ENCODE data around the gene SLC4A4. TPM values are rescaled to one million over a fixed set of nuclear protein-coding genes. Genes with fewer than 3 reads are reported as not detected.

The SLC4A4 gene
- total and polyA plus RNA-seq, 12 donors: 1.3 to 34.5 (median 25.1) TPM

DNA sequence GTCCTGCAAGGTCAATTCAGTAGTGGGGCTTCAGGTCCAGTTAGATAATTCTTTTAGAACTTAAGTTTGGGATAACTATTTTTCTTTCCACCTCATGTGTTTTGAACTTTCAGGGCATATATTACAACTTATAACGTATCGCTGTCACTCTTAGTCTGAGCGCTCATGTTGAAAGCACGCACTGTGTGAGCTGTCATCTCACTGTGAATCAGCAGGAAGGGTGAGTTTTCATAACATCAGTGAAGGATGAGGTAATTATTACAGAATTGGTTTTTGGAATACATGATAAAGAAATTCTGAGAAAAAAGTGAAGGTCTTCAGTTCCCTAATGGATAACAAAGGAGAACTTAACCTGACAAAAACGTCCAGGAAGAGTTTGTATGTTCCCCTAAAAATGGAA, 45.1 kb upstream of the SLC4A4 start:
- Histone ChIP-seq H3K4me3 (no peak overlapping the region), H3K4me1 (peaks cover 0 to 28% (median 7%) of the 10 kb centered on the region in 9 donors), H3K27ac (no peak overlapping the region), H3K27me3 (no peaks in the 10 kb centered on the region), H3K9me3 (no peaks in the 10 kb centered on the region), H3K36me3 (no peaks in the 10 kb centered on the region)
- intact Hi-C loops (cut with DNase I): no loop called here
- DNase-seq (no peak), ATAC-seq (no peak)
- 69 to 83% methylated on average over 5 of the region's 5 CpGs for whole genome bisulfite sequencing, 2 donors
- no peak for TF ChIP-seq CTCF (IDR thresholded peaks at IDR 0.05)

DNA sequence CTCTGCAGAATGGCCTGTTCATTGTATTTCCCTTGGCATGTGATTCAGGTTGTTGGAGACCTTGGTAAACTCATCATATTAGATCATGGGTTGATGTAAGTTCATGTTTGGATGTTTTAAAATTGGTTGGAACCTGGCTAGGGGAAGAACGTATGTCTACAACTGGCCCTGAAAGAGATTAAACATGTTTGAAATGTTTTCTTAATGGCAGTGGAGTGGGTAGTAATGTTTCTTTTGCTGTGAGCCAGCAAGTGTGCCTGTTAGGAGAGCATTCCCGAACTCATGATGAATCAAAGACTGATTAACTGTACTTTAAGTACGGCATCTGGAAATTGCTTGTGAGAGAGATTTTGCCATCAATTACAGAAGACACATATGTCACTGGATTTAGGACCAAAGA, 44.5 kb upstream of the SLC4A4 start:
- no peaks in the 10 kb centered on the region for H3K27me3 ChIP-seq
- no peak overlapping the region for H3K27ac ChIP-seq
- peaks cover 0 to 23% (median 3%) of the 10 kb centered on the region in 9 donors for H3K4me1 ChIP-seq
- no peak overlapping the region for H3K4me3 ChIP-seq
- H3K9me3 ChIP-seq: no peaks in the 10 kb centered on the region
- intact Hi-C loops (cut with DNase I): no loop called here
- WGBS, 2 donors: 34 to 48% methylated on average over 3 of the region's 3 CpGs
- H3K36me3 ChIP-seq: no peaks in the 10 kb centered on the region
- no peak for ATAC-seq
- TF ChIP-seq CTCF (IDR thresholded peaks at IDR 0.05): no peak
- no peak for DNase-seq

DNA sequence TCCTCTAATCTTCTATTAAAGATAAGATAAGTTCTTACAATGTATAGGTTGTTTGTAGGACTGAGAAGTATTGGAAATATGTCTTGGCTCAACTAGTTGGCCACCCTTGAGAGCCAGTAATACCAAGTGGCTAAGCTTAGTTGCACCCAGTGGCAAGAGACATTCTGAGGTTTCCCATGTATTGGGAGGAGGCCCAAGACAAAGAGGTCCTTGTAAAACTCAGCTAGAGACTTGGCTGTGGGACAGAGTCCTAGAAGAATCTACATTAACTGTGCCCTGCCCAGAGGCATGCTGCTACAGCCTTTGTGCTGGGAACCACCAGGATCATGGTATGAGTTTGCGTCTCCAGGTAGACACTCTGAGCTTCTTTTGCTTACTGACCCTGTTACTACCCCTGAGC, 41.9 kb upstream of the SLC4A4 start:
- Histone ChIP-seq H3K9me3 (no peaks in the 10 kb centered on the region), H3K27ac (no peak overlapping the region), H3K4me3 (no peak overlapping the region), H3K27me3 (no peaks in the 10 kb centered on the region), H3K36me3 (no peaks in the 10 kb centered on the region), H3K4me1 (peaks cover 0 to 20% (median 3%) of the 10 kb centered on the region in 9 donors)
- DNase-seq: no peak
- intact Hi-C loops (cut with DNase I): no loop called here
- peak in 1 of 8 donors; percentile 49 for ATAC-seq
- WGBS, 2 donors: 89 to 93% methylated on average over 1 of the region's 1 CpG
- TF ChIP-seq CTCF (IDR thresholded peaks at IDR 0.05): no peak

GRCh38 chr4:71300362-71300761, 38.5 kb upstream of the SLC4A4 start:
- H3K27ac ChIP-seq: no peak overlapping the region
- no peak for TF ChIP-seq CTCF (IDR thresholded peaks at IDR 0.05)
- H3K4me3 ChIP-seq: no peak overlapping the region
- 53 to 61% methylated on average over 8 of the region's 8 CpGs for WGBS, 2 donors
- peak in 3 of 8 donors; percentile 20 to 48 (median 33) for ATAC-seq
- intact Hi-C loops (cut with DNase I): no loop called here
- H3K36me3 ChIP-seq: no peaks in the 10 kb centered on the region
- DNase-seq: no peak
- H3K27me3 ChIP-seq: no peaks in the 10 kb centered on the region
- no peaks in the 10 kb centered on the region for H3K9me3 ChIP-seq
- H3K4me1 ChIP-seq: peaks cover 0 to 20% (median 3%) of the 10 kb centered on the region in 9 donors

Measured in heart right ventricle (tissue), 16 donors.